Neural cell (in vitro differentiated cells): Measurements from ENCODE around the gene KEL. TPM values are rescaled to one million over a fixed set of nuclear protein-coding genes. Genes with fewer than 3 reads are reported as not detected.

ENCODE experiments used
- H2AFZ ChIP-seq: fragments of 200-600, 300-800 bp; sonication (generic), shearing (Covaris generic); 2 replicates; pipeline ENCODE4 v1.6.0; 2014; ENCODE audit warnings: low read depth, mild to moderate bottlenecking, antibody characterized with exemption, low read length, moderate library complexity
- H3F3A ChIP-seq: fragments of 200-600 bp; shearing (Covaris generic); 2 replicates; pipeline ENCODE4 v1.6.1; 2016; ENCODE audit warnings: mild to moderate bottlenecking, moderate library complexity, mixed read lengths, antibody characterized with exemption, low read length; ENCODE audit not compliant: insufficient read depth, poor library complexity, severe bottlenecking
- H3K27ac ChIP-seq: fragments of 200-600, 300-800 bp; sonication (generic), shearing (Covaris generic); 2 replicates; pipeline ENCODE4 v1.5.1; 2014; ENCODE audit warnings: mild to moderate bottlenecking, low read length, moderate library complexity
- H3K27me3 ChIP-seq: fragments of 300-800, 200-600 bp; sonication (generic), shearing (Covaris generic); 2 replicates; pipeline ENCODE4 v1.6.0; 2014; ENCODE audit warnings: mild to moderate bottlenecking, low read depth, low read length, moderate library complexity; ENCODE audit not compliant: insufficient read depth
- H3K36me3 ChIP-seq: fragments of 300-800, 200-600 bp; sonication (generic), shearing (Covaris generic); 2 replicates; pipeline ENCODE4 v1.5.1; 2014; ENCODE audit warnings: mild to moderate bottlenecking, antibody characterized with exemption, low read length, moderate library complexity; ENCODE audit not compliant: insufficient read depth
- H3K4me2 ChIP-seq: fragments of 300-800, 200-600 bp; sonication (generic), shearing (Covaris generic); 2 replicates; pipeline ENCODE4 v1.6.0; 2014; ENCODE audit warnings: mild to moderate bottlenecking, low read length
- H3K4me3 ChIP-seq: fragments of 300-800, 200-600 bp; sonication (generic), shearing (Covaris generic); 2 replicates; pipeline ENCODE4 v1.5.1; 2014; ENCODE audit warnings: mild to moderate bottlenecking, low read length, moderate library complexity
- H3K79me2 ChIP-seq: fragments of 200-600 bp; shearing (Covaris generic); replicated peaks from 2 replicates; pipeline ENCODE4 v1.6.0; 2014; ENCODE audit warnings: mild to moderate bottlenecking, low read length, moderate library complexity; ENCODE audit not compliant: insufficient read depth
- H3K9ac ChIP-seq: fragments of 300-800, 200-600 bp; sonication (generic), shearing (Covaris generic); 2 replicates; pipeline ENCODE4 v1.6.1; 2016; ENCODE audit warnings: mild to moderate bottlenecking, low read length, mixed read lengths
- H3K9me2 ChIP-seq: fragments of 200-600 bp; shearing (Covaris generic); 2 replicates; pipeline ENCODE4 v1.6.1; 2016; ENCODE audit warnings: mild to moderate bottlenecking, low read length, mixed read lengths; ENCODE audit not compliant: insufficient read depth
- H3K9me3 ChIP-seq: fragments of 200-600, 300-800 bp; sonication (generic), shearing (Covaris generic); 2 replicates; pipeline ENCODE4 v1.6.1; 2016; ENCODE audit warnings: mild to moderate bottlenecking, mixed run types, low read length, moderate library complexity, mixed read lengths
- H4K20me1 ChIP-seq: fragments of 200-600 bp; shearing (Covaris generic); 2 replicates; pipeline ENCODE4 v1.6.1; 2016; ENCODE audit warnings: mild to moderate bottlenecking, mixed run types; ENCODE audit not compliant: insufficient read depth
- EP300 ChIP-seq: fragments of 450-650 bp; conservative IDR thresholded peaks from 2 replicates; pipeline ENCODE4 v1.6.1; 2014; ENCODE audit warnings: antibody characterized with exemption, mild to moderate bottlenecking, moderate library complexity; ENCODE audit not compliant: poor library complexity, severe bottlenecking
- EZH2 ChIP-seq: fragments of 200-600, 300-800 bp; shearing (Covaris generic), sonication (generic); IDR thresholded peaks from 2 replicates; pipeline ENCODE4 v1.6.1; 2014; ENCODE audit warnings: antibody characterized with exemption, low read length, borderline replicate concordance, mild to moderate bottlenecking; ENCODE audit not compliant: insufficient read depth, poor library complexity, severe bottlenecking
- MXI1 ChIP-seq: fragments of 450-650 bp; conservative IDR thresholded peaks from 2 replicates; pipeline ENCODE4 v1.6.1; 2014; ENCODE audit warnings: antibody characterized with exemption, mild to moderate bottlenecking; ENCODE audit not compliant: poor library complexity, severe bottlenecking
- POLR2AphosphoS5 ChIP-seq: IDR thresholded peaks from 2 replicates; pipeline ENCODE4 v1.6.1; 2012
- RAD21 ChIP-seq: fragments of 450-650 bp; conservative IDR thresholded peaks from 2 replicates; pipeline ENCODE4 v1.6.1; 2014; ENCODE audit warnings: antibody characterized with exemption, mild to moderate bottlenecking, moderate library complexity
- SMC3 ChIP-seq: fragments of 450-650 bp; conservative IDR thresholded peaks from 2 replicates; pipeline ENCODE4 v1.6.1; 2014; ENCODE audit warnings: antibody characterized with exemption, mild to moderate bottlenecking, moderate library complexity; ENCODE audit not compliant: poor library complexity
- TAF1 ChIP-seq: IDR thresholded peaks from 2 replicates; pipeline ENCODE4 v1.6.1; 2012; ENCODE audit warnings: low read depth
- polyA plus RNA-seq: library from polyadenylated mRNA; depleted of rRNA; stranded (reverse); fragments of >200 nt; gene quantifications from 2 replicates; pipeline ENCODE4 v1.2.3, GENCODE V29; 2014
- TF ChIP-seq, protein P1 (sequence below): fragments of 450-650 bp; IDR thresholded peaks from 2 replicates; pipeline ENCODE4 v1.5.1; 2014; ENCODE audit warnings: antibody characterized with exemption, mild to moderate bottlenecking, moderate library complexity; ENCODE audit not compliant: poor library complexity, severe bottlenecking
- TF ChIP-seq, protein P2 (sequence below): IDR thresholded peaks from 2 replicates; pipeline ENCODE4 v1.6.1; 2012; ENCODE audit warnings: borderline replicate concordance

The KEL gene
- polyA plus RNA-seq, 1 donor from 2014 or later = 2.2 TPM

DNA sequence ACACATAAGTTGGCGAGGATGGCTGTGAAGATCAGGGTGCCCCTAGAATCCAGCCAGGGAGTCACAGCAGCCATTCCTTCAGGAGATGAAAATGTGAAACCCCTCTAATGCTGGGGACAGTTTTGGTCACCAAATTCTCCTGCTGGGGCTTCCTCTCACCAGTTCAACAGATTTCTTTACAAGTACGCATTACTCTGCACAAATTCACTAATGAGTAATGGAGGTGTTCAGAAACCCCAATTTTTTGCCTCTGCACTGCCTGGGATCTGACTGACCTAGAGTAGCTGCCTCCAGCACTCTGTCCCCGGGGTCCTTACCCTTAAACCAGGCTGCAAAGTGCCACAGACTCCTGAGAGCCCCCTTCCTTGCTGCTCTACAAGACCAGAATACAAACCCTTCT lies 44.7 kb downstream of the KEL start:
- no peaks in the 10 kb centered on the region for H3K36me3 ChIP-seq
- H3K4me2 ChIP-seq = no peak overlapping the region
- no peaks in the 10 kb centered on the region for H3K9me2 ChIP-seq
- H3K9me3 ChIP-seq = no peaks in the 10 kb centered on the region
- no peaks in the 10 kb centered on the region for H3K27me3 ChIP-seq
- H2AFZ ChIP-seq = no peak overlapping the region
- H3K27ac ChIP-seq = no peak overlapping the region
- H3K4me3 ChIP-seq = no peak overlapping the region
- no peaks in the 10 kb centered on the region for H4K20me1 ChIP-seq
- no peaks in the 10 kb centered on the region for H3F3A ChIP-seq
- no peak overlapping the region for H3K9ac ChIP-seq
- H3K79me2 ChIP-seq = no peaks in the 10 kb centered on the region
- TF ChIP-seq, protein P1, sequence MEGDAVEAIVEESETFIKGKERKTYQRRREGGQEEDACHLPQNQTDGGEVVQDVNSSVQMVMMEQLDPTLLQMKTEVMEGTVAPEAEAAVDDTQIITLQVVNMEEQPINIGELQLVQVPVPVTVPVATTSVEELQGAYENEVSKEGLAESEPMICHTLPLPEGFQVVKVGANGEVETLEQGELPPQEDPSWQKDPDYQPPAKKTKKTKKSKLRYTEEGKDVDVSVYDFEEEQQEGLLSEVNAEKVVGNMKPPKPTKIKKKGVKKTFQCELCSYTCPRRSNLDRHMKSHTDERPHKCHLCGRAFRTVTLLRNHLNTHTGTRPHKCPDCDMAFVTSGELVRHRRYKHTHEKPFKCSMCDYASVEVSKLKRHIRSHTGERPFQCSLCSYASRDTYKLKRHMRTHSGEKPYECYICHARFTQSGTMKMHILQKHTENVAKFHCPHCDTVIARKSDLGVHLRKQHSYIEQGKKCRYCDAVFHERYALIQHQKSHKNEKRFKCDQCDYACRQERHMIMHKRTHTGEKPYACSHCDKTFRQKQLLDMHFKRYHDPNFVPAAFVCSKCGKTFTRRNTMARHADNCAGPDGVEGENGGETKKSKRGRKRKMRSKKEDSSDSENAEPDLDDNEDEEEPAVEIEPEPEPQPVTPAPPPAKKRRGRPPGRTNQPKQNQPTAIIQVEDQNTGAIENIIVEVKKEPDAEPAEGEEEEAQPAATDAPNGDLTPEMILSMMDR = no peak
- TF ChIP-seq TAF1 = no peak
- TF ChIP-seq EP300 = no peak
- TF ChIP-seq SMC3 = no peak
- TF ChIP-seq, protein P2, sequence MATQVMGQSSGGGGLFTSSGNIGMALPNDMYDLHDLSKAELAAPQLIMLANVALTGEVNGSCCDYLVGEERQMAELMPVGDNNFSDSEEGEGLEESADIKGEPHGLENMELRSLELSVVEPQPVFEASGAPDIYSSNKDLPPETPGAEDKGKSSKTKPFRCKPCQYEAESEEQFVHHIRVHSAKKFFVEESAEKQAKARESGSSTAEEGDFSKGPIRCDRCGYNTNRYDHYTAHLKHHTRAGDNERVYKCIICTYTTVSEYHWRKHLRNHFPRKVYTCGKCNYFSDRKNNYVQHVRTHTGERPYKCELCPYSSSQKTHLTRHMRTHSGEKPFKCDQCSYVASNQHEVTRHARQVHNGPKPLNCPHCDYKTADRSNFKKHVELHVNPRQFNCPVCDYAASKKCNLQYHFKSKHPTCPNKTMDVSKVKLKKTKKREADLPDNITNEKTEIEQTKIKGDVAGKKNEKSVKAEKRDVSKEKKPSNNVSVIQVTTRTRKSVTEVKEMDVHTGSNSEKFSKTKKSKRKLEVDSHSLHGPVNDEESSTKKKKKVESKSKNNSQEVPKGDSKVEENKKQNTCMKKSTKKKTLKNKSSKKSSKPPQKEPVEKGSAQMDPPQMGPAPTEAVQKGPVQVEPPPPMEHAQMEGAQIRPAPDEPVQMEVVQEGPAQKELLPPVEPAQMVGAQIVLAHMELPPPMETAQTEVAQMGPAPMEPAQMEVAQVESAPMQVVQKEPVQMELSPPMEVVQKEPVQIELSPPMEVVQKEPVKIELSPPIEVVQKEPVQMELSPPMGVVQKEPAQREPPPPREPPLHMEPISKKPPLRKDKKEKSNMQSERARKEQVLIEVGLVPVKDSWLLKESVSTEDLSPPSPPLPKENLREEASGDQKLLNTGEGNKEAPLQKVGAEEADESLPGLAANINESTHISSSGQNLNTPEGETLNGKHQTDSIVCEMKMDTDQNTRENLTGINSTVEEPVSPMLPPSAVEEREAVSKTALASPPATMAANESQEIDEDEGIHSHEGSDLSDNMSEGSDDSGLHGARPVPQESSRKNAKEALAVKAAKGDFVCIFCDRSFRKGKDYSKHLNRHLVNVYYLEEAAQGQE = no peak
- TF ChIP-seq MXI1 = no peak
- no peak for TF ChIP-seq EZH2
- no peak for TF ChIP-seq RAD21
- TF ChIP-seq POLR2AphosphoS5 = no peak

DNA sequence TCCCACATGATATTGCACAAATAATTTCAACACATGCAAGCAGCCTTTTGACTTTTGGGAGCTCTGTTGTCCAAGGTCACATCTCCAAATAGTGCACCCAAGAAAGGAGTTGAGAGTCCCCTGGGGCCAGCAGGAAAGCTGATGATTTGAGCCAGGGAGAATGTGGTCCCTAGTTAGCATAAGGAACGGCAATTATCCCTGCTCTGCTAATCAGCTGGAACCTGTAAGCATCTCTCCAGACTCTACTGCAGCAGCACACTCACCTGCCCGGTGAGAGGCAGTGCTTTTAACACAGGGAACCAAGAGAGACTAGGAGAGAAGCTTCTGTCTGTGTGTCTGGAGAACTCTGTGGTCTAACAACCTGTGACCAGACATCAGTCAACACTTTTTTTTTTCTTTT lies 45.7 kb downstream of the KEL start:
- no peak overlapping the region for H3K4me2 ChIP-seq
- no peak overlapping the region for H3K27ac ChIP-seq
- no peak overlapping the region for H3K4me3 ChIP-seq
- H3K79me2 ChIP-seq = no peaks in the 10 kb centered on the region
- no peaks in the 10 kb centered on the region for H3K36me3 ChIP-seq
- no peaks in the 10 kb centered on the region for H4K20me1 ChIP-seq
- no peaks in the 10 kb centered on the region for H3K9me3 ChIP-seq
- H3K9me2 ChIP-seq = no peaks in the 10 kb centered on the region
- H3K27me3 ChIP-seq = no peaks in the 10 kb centered on the region
- no peak for TF ChIP-seq EZH2
- TF ChIP-seq, protein P1 = no peak
- TF ChIP-seq SMC3 = no peak
- TF ChIP-seq, protein P2 = no peak
- TF ChIP-seq MXI1 = no peak
- no peak overlapping the region for H3K9ac ChIP-seq
- H2AFZ ChIP-seq = no peak overlapping the region
- no peaks in the 10 kb centered on the region for H3F3A ChIP-seq
